ENCODE measurements around the gene CEP85.

The CEP85 gene

DNA sequence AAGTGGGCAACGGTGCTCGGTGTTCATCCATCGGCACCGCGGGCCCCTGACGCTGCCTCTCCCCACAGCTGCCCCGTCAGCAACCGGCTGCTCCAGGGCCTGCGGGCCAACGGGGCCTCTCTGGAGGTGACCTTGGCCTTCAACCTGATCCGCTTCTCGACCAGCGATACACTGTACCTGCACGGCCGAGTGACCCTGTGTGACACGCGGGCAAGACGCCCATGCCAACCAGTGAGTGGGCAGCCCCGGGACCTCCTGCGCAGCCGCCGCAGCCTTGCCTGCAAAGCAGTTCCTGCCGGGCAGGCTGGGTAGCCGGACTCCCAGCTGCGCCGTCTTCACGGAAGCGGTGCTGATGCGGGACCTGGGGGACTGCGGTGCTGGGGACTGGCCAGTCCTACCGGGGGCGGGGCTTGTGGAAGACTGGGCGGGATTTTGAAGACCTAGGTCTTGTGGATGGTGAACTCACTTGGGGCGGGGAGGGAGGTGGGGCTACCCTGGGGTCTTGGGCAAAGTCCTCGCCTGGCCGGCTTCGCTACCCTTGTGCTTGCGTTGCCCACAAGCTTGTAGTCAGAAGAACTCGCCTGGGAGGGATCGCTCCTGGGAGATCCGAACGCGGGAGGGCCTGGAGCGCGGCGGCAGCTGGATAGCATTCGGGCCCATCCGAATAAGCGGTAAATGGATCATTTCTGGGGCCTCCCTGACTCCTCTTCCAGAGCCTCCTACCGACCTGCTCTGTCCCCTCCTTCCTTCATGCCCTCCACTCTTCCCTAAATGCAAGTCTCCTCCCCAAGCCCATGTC is 8.8 kb upstream of the CEP85 start:
- peak; percentile 29 to 61 (median 37) for DNase-seq

DNA sequence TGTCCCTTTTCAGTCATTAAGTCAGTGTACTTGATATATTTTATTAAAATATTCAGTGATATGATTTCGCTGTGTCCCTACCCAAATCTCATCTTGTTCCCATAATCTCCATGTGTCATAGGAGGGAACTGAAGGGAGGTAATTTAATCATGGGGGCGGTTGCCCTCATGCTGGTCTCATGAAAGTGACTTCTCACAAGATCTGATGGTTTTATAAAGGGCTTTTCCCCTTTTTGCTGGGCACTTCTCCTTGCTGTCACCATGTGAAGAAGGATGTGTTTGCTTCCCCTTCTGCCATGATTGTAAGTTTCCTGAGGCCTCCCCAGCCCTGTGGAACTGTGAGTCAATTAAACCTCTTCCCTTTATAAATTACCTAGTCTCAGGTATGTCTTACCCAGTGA is 3.3 kb upstream of the CEP85 start:
- peak; percentile 69 to 82 (median 74) for DNase-seq

- DNase-seq, result peak; percentile 15 to 27 (median 17)
These were observed 807 bp downstream of the CEP85 start for GRCh38 chr1:26234644-26235370.

- peak; percentile 8 to 40 (median 24) for DNase-seq
These were observed 3.4 kb downstream of the CEP85 start for GRCh38 chr1:26237230-26237966.

DNA sequence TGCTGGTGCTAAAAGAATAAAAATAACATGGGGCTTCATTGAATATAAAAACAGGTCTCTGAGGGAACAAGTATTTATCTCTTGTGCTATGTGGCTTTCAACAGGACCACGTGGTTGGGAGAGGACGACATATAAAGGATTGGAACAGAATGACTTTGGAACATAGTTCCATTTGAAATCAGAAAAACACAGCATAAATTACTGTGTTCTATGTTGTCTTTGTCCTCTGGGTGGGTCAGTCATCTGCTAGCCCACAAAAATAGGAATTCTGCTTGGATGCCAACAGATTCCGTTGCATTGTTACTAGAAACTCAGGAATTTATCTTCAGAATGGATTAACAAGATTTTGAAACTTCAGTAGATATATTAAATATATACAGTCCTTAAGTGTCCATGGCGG is 5.9 kb downstream of the CEP85 start:
- DNase-seq, result no peak

GRCh38 chr1:26252718-26253117 is 18.7 kb downstream of the CEP85 start:
- DNase-seq, result no peak

GRCh38 chr1:26254404-26254803 is 20.4 kb downstream of the CEP85 start:
- no peak for DNase-seq

DNA sequence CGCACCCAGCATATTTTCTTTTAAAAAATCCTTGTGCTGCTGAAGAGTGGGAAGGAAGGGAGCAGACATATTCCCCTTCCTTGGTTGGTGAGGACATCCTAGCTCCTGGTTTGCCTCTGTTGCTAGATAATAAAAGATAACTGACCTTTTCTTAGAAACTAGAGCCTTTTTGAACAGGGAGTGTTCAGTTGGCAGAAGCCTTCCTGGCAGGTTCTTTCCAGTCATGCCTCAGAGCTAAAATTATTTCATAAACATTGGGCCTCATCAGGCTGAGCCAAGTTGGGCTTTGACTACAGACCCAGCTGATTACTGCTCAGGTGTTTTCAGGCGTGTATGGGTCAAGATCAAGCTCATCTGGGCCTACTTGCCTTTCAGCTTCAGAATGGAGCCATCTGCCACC is 23.2 kb downstream of the CEP85 start:
- DNase-seq, result no peak

DNA sequence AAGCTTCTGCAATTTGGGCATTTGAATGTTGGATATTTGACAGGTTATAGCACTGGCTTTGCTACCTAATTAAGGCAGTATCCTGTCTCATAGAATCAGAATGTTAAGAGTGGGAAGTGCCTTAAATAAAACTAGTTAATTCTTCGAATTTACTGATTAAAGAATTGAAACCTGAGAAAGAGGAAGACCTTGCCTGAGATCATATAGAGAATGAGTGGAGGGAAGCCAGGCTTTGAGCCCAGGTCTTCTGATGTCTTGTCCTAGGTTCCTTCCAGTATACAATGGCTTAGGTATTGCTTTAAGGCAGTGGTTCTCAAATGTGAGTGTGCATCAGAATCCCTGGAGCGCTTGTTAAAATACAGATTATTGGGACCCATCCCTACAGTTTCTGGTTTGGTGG is 25.0 kb downstream of the CEP85 start:
- no peak for DNase-seq

DNA sequence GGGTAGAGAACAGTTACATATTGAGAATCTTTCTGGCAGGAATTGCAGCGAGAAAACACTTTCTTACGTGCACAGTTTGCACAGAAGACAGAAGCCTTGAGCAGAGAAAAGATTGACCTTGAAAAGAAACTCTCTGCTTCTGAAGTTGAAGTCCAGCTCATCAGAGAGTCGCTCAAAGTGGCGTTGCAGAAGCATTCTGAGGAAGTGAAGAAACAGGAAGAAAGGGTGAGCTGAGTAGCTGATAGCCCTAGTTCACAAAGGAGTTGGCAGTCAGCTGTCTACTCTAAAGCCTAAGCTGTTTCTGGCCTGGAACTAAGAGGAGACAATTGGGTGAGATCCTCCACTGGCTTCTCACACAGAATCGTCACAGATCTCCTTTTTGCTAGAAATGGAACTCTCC is 25.6 kb downstream of the CEP85 start:
- DNase-seq, result peak; percentile 71 to 80 (median 75)

DNA sequence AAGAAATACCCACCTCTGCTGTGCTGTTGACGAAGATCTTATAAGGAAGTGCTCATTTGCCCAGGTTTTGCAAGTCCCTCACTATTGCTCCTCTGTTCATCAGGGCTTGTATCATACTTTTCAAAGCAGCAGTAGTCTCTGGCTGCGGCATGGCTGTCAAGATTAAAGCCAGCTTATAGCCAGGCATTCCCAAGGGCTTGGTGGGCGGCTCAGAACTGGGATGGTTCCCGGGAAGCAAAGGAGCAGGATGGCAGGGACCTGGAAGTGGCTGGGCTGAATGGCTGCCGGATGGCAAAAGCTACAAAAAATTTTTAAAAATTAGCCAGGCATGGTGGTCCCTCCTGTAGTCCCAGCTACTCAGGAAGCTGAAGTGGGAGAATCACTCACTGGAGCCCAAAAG is 29.2 kb downstream of the CEP85 start:
- no peak for DNase-seq

GRCh38 chr1:26265405-26265804 is 31.4 kb downstream of the CEP85 start:
- DNase-seq, result no peak

DNA sequence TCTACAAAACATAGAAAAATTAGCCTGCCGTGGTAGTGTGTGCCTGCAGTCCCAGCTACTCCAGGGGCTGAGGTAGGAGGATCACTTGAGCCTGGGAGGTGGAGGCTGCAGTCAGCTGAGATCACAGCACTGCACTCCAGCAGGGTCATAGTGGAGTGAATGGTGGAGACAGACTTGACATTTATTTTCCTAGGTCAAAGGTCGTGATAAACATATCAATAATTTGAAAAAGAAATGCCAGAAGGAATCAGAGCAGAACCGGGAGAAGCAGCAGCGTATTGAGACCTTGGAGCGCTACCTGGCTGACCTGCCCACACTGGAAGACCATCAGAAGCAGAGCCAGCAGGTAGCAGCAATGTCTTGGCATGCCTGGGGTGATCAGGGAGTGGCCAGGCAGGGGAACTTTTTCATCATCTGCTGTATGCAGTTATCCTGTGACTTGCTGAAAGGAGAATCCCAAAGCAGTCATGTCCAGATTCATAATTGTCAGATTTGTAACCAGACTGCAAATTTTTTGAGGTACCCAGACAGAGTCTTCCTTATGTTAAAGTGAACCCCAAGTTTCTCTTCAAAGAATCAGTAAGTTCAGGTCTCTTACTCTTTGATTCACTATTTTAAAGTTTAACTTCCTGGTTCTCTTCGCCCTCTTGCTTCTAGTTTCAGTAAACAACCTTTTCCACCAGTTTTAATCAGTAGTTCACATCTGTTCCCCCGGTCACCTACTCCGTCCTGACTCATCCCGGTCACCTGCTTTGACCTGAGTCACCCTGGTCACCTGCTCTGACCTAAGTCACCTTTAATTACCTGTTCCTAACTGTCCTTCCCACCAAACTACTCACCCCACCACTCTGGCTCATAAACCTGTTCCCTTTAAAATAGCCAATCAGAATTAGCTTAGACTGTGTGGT is 34.5 kb downstream of the CEP85 start:
- DNase-seq, result no peak

DNA sequence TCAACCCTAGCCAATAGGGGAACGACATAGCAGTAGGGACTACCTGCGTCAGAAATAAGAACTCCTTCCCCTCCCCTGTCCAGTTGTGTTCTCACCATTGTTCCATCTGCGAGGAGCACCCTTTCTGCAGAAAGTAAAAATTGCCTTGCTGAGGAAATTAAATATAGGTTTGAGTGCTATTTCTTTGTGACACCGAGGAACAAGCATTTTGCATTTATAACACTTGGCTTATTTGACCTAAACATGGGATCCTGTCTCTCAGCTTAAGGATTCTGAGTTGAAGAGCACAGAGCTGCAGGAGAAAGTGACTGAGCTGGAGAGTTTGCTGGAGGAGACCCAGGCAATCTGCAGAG is 35.2 kb downstream of the CEP85 start:
- DNase-seq, result no peak

- DNase-seq, result peak; percentile 81 to 86 (median 84)
These were observed 40.9 kb downstream of the CEP85 start for GRCh38 chr1:26274801-26275425.

DNA sequence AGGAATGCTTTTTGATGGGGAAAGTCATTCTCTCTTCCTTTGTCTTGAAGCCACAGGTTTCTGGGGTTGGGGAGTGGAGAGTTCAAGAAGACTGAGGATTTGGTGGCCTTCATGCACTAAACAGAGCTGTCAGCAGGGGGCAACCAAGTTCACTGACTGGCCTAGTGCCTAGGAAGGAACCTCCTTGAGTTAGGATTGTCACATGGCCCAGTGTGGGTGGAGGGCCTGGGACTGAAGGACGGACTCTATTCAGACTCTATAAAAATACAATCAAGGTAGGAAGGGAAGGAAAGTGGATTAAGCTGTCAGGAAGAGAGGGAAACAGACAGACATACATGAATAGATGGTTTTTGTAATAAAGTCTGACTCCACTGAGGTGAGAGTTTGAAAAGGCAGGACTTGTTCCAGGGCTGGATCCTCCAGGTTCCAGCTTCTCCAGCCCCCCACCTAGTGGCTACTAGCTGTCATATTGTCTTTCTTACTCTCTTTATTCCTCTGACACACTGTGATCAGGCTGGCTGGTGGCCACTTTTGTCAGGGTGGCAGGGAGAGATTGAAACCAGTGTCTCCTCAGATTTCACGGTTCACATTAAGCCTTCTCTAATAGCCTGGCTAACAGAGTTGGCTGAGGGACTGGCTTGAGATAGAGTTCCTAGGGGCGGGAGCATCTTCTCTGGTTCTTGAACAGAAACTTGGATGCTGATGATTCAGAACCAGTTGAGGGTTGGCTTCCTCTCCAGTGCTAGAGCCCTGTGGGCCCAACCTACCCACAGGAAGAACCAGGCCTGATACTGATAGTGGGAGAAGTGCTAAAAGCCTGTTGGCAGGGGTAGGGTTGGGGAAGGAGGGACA is 41.8 kb downstream of the CEP85 start:
- DNase-seq, result peak; percentile 95 to 99 (median 97)

DNA sequence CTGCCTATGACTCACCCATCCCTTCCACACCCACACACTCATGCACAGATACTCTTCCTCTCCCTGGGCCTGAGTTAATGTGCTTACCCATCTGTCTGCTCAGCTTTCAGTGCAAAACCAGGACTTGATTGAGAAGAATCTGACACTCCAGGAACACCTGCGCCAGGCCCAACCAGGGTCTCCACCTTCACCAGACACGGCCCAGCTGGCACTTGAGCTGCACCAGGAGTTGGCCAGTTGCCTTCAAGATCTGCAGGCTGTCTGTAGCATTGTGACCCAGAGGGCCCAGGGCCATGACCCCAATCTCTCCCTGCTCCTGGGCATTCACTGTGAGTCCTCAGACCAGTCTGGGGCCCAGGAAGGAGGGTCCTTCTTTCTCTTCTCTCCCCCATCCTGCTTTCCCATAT is 42.4 kb downstream of the CEP85 start:
- no peak for DNase-seq

- DNase-seq, result no peak
These were observed 43.3 kb downstream of the CEP85 start for GRCh38 chr1:26277261-26277661.

- no peak for DNase-seq
These were observed 43.7 kb downstream of the CEP85 start for GRCh38 chr1:26277719-26278118.

DNA sequence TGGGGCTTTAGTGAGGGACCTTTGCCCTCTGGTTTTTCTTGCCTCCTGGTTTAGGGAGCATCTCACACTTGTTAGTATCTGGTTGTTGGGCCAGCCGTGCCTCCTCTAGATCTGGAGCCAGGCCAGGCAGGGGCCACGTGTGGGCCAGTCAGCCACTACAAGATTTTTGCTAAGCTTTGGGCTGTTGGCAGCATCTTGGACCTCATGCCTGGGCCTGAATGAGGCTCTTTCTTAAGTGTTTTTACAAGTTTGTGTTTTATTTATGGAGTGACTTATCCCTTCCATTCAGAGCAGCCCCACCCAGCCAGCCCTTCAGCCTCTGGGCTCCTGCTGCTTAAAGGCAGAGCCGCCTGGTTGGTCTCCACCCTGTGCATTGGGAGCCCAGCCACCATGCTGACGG is 44.3 kb downstream of the CEP85 start:
- no peak for DNase-seq

All from suppressor macrophage treated with lipopolysaccharide for 1 hour (primary cell).